ENCODE results near the gene TRMT11.

- TF ChIP-seq ZFP1 (CRISPR knock-in tag; IDR thresholded peaks at IDR 0.05) (no peak), ZNF133 (CRISPR knock-in tag; IDR thresholded peaks at IDR 0.05) (no peak), JUN (IDR thresholded peaks at IDR 0.05; ENCODE audit: borderline replicate concordance, low read depth, low read length) (peak; percentile 39; the same call in 1 of the 2 replicates), JUN (CRISPR knock-in tag; IDR thresholded peaks at IDR 0.05; ENCODE audit: borderline replicate concordance) (no peak), CHD4 (IDR thresholded peaks at IDR 0.05; ENCODE audit: insufficient read depth, insufficient replicate concordance, low read depth, low read length, poor library complexity, severe bottlenecking) (no peak), FOXP1 (CRISPR knock-in tag; IDR thresholded peaks at IDR 0.05) (no peak), POLR2A (conservative IDR thresholded peaks at IDR 0.05) (no peak)
- TF ChIP-seq, protein P1, sequence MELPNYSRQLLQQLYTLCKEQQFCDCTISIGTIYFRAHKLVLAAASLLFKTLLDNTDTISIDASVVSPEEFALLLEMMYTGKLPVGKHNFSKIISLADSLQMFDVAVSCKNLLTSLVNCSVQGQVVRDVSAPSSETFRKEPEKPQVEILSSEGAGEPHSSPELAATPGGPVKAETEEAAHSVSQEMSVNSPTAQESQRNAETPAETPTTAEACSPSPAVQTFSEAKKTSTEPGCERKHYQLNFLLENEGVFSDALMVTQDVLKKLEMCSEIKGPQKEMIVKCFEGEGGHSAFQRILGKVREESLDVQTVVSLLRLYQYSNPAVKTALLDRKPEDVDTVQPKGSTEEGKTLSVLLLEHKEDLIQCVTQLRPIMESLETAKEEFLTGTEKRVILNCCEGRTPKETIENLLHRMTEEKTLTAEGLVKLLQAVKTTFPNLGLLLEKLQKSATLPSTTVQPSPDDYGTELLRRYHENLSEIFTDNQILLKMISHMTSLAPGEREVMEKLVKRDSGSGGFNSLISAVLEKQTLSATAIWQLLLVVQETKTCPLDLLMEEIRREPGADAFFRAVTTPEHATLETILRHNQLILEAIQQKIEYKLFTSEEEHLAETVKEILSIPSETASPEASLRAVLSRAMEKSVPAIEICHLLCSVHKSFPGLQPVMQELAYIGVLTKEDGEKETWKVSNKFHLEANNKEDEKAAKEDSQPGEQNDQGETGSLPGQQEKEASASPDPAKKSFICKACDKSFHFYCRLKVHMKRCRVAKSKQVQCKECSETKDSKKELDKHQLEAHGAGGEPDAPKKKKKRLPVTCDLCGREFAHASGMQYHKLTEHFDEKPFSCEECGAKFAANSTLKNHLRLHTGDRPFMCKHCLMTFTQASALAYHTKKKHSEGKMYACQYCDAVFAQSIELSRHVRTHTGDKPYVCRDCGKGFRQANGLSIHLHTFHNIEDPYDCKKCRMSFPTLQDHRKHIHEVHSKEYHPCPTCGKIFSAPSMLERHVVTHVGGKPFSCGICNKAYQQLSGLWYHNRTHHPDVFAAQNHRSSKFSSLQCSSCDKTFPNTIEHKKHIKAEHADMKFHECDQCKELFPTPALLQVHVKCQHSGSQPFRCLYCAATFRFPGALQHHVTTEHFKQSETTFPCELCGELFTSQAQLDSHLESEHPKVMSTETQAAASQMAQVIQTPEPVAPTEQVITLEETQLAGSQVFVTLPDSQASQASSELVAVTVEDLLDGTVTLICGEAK (IDR thresholded peaks at IDR 0.05) = no peak
- TF ChIP-seq, protein P1 (CRISPR knock-in tag; IDR thresholded peaks at IDR 0.05) = no peak
Observed at GRCh38 chr6:125942672-125943527, 43.4 kb upstream of the TRMT11 start.

All from K562 (cell line).